Left lung (tissue), 10 donors: ENCODE results near the gene RREB1. TPM values are rescaled to one million over a fixed set of nuclear protein-coding genes. Genes with fewer than 3 reads are reported as not detected.
A peak's percentile ranks its signal among the peaks of the same experiment; 100 is the strongest.

Source experiments
- ATAC-seq: fragments of 200-7000 bp; cut with Tn5 transposase; one replicate; pipeline ENCODE4 v1.9.1; 2020; ENCODE audit warnings: moderate library complexity
- DNase-seq, 4 donors: peaks; one replicate each; pipeline ENCODE4 v3.0.0-alpha.2; 2013 to 2020
- H3K27ac ChIP-seq, 2 donors: fragments of 200-600 bp; sonication (generic) in 1 of 2; one replicate each; pipeline versions ENCODE4 v1.5.0 to v1.8.0; 2020 to 2021
- H3K27me3 ChIP-seq, 2 donors: fragments of 200-600 bp; sonication (generic) in 1 of 2; one replicate each; pipeline versions ENCODE4 v1.5.0 to v1.8.0; 2020 to 2021
- H3K36me3 ChIP-seq, 2 donors: fragments of 200-600 bp; sonication (generic) in 1 of 2; one replicate each; pipeline versions ENCODE4 v1.5.0 to v1.8.0; 2020 to 2021
- H3K4me1 ChIP-seq, 2 donors: fragments of 200-600 bp; one replicate each; pipeline ENCODE4 v1.8.0; 2021
- H3K4me3 ChIP-seq, 2 donors: fragments of 200-600 bp; sonication (generic) in 1 of 2; one replicate each; pipeline versions ENCODE4 v1.5.0 to v1.8.0; 2020 to 2021; ENCODE audit warnings: mild to moderate bottlenecking in 1 of 2
- H3K9me3 ChIP-seq, 2 donors: fragments of 200-600 bp; sonication (generic) in 1 of 2; one replicate each; pipeline versions ENCODE4 v1.5.0 to v1.8.0; 2020 to 2021
- CTCF ChIP-seq, 2 donors: fragments of 200-600 bp; sonication (generic) in 1 of 2; IDR thresholded peaks; one replicate each; pipeline versions ENCODE4 v1.5.0 to v1.8.0; 2021; ENCODE audit warnings: antibody characterized with exemption in 2 of 2
- intact Hi-C, 2 donors: fragments of 100-400 bp; cut with DNase I; formaldehyde crosslinking; loops; one replicate each; pipeline versions ENCODE4 v1.11.2 to v1.14.2; 2022
- polyA plus RNA-seq, 6 donors: library from polyadenylated mRNA; unstranded; fragments of 120-200 nt; gene quantifications; one replicate each; pipeline ENCODE4 v1.2.1, GENCODE V29; 2013; ENCODE audit not compliant: insufficient read length in 6 of 6
- total RNA-seq, 2 donors: library from RNA; stranded (reverse); fragmentation: NEBNext Ultra II Directional; extraction: Animal tissue kit (Norgen Biotek cat#: 25700); gene quantifications; one replicate each; pipeline ENCODE4 v1.2.1, GENCODE V29; 2021
- donor health status: DM: no; HTN: yes; CAD: no.
- donor health status: DM: no; HTN: no; CAD: no.

The RREB1 gene
- total and polyA plus RNA-seq, 8 donors, result 24.1 to 54.0 (median 27.6) TPM

DNA sequence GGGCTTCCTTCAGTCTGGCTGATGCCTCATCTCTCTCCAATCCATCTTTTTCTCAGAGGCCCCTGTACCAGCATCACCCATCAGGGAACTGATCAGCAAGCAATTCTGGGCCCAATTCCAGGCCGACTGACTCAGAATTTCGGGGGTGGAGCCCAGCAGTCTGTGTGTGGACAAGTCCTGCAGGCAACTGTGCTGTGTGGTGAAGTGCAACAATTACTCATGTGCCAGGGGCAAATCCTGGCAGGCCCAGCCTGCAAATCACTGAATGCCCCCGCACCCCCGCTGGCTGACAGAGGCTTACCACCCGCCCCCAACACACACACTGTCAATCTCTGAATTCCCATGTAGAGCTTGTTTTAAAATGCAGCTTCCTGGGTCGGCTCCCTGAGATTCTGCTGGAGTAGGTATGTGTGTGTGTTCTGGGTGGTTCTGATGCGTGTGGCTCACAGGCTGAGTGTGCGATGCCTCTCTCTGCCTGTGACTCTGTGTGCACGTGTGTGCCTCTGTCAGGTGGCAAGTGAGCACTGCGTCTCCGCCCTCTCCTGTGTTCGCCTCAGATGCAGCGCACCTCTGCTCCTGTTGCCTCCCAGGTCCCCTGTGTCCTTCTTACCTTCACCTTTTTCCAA, 159.8 kb downstream of the RREB1 start:
- Histone ChIP-seq H3K36me3 (no peaks in the 10 kb centered on the region), H3K4me3 (no peak overlapping the region), H3K27me3 (no peaks in the 10 kb centered on the region), H3K4me1 (peaks cover 0 to 35% of the 10 kb centered on the region in 2 donors), H3K27ac (no peak overlapping the region), H3K9me3 (no peaks in the 10 kb centered on the region)
- ATAC-seq, result peak; percentile 70
- intact Hi-C loops, result no loop called here
- DNase-seq, result peak in 1 of 4 donors; percentile 76
- no peak for TF ChIP-seq CTCF (IDR thresholded peaks at IDR 0.05)

- no peak overlapping the region for H3K4me3 ChIP-seq
- no peak for ATAC-seq
- TF ChIP-seq CTCF (IDR thresholded peaks at IDR 0.05), result no peak
- no peak overlapping the region for H3K27ac ChIP-seq
- H3K4me1 ChIP-seq, result peaks cover 0 to 27% of the 10 kb centered on the region in 2 donors
- H3K27me3 ChIP-seq, result no peaks in the 10 kb centered on the region
- no peaks in the 10 kb centered on the region for H3K9me3 ChIP-seq
- DNase-seq, result peak in 1 of 4 donors; percentile 15
- intact Hi-C loops, result no loop called here
- no peaks in the 10 kb centered on the region for H3K36me3 ChIP-seq
These were observed 160.6 kb downstream of the RREB1 start for GRCh38 chr6:7268362-7268761.

DNA sequence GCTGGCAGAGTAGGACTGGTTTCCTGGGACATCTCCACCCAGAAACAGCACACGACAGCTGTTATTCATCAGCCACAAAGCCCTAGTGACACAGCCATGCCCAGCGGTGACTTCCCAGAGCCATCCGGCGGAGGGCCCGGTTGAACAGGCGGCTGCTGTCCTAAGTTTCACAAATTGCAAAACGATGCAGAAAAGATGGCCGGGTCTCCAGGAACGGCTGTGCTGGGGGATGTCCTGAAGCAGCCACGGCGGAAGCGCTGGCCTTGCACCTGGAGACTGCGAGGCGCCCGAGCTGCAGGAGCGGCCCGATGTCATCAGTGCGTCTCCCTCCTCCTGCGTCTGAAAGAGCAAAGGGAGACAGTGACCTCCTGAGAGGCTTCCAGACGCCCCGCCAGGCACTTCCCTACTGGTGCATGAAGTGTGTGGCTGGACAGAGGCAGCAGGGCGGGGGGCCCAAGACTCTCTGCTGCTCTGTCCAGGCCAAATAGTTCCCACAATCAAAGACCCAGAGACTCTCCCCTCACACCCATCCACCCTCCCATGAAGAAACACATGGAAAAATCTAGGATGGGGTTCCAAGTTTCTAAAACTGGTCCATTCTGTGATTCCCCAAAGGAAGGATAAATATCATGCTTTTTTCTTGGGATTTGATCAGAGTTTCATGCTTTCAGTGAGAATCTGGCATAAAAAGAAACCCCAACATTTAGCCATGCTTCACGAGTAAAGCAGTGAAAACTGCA, 161.2 kb downstream of the RREB1 start:
- Histone ChIP-seq H3K9me3 (no peaks in the 10 kb centered on the region), H3K4me3 (no peak overlapping the region), H3K27me3 (no peaks in the 10 kb centered on the region), H3K4me1 (peaks cover 0 to 25% of the 10 kb centered on the region in 2 donors), H3K36me3 (no peaks in the 10 kb centered on the region), H3K27ac (no peak overlapping the region)
- DNase-seq (peak in 1 of 4 donors; percentile 19), ATAC-seq (no peak)
- intact Hi-C loops, result no loop called here
- no peak for TF ChIP-seq CTCF (IDR thresholded peaks at IDR 0.05)

DNA sequence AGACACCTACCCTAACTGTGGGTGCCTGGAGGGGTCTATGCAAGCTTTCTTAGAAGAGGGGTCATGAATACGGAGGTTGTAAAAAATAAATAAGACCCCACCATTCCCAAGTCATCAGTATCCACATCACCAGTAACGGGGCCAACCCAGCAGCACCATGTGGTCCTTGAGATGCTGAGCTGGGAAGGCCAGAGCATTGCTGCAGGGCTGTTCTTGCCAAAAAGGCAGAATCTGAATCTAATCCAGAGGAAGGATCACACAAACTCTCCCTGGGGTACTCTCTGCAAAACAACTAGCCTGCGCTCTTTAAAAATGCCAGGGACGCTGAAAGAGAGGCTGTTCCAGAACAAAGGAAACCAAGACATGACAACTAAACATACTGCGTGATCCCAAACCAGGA, 162.1 kb downstream of the RREB1 start:
- Histone ChIP-seq H3K4me1 (peaks cover 0 to 25% of the 10 kb centered on the region in 2 donors), H3K4me3 (no peak overlapping the region), H3K27me3 (no peaks in the 10 kb centered on the region), H3K27ac (no peak overlapping the region), H3K9me3 (no peaks in the 10 kb centered on the region), H3K36me3 (no peaks in the 10 kb centered on the region)
- ATAC-seq (no peak), DNase-seq (peak in 1 of 4 donors; percentile 5)
- no peak for TF ChIP-seq CTCF (IDR thresholded peaks at IDR 0.05)
- intact Hi-C loops, result loop anchor here in 1 of 2 donors (10.0 kb wide), 1 partner anchor 345 kb away; no protein-coding TSS in a partner anchor
